Measurements from ENCODE around the gene CHMP4B. TPM values are rescaled to one million over a fixed set of nuclear protein-coding genes. Genes with fewer than 3 reads are reported as not detected.

Gene CHMP4B
- total and polyA plus RNA-seq, 2 donors, result 39.9 to 130 TPM

- Histone ChIP-seq H3K4me1 (ENCODE audit: control insufficient read depth in 2 of 2, insufficient read depth in 2 of 2, low read length in 2 of 2) (peaks cover 43 to 62% of the 10 kb centered on the region in 2 donors), H3K27ac (ENCODE audit: low read depth in 1 of 2, low read length in 1 of 2) (peak overlapping the region; percentile 78 to 84), H3K9me3 (ENCODE audit: control insufficient read depth in 2 of 2, insufficient read depth in 1 of 2, low read length in 1 of 2) (peaks cover 0 to 3% of the 10 kb centered on the region in 2 donors), H3K27me3 (ENCODE audit: control insufficient read depth in 2 of 2, insufficient read depth in 1 of 2, low read length in 1 of 2) (no peaks in the 10 kb centered on the region), H3K4me3 (ENCODE audit: low read length in 2 of 2) (no peak overlapping the region), H3K36me3 (ENCODE audit: control insufficient read depth in 2 of 2, insufficient read depth in 2 of 2, low read length in 1 of 2) (peaks cover 15 to 39% of the 10 kb centered on the region in 2 donors)
- DNase-seq (ENCODE audit: low read depth in 6 of 9, low spot score in 9 of 9), result no peak
- 88% methylated on average over 13 of the region's 13 CpGs for WGBS
These were observed 46.8 kb downstream of the CHMP4B start for GRCh38 chr20:33857722-33858563.

GRCh38 chr20:33858666-33859065, 47.5 kb downstream of the CHMP4B start:
- H3K36me3 ChIP-seq (ENCODE audit: control insufficient read depth in 2 of 2, insufficient read depth in 2 of 2, low read length in 1 of 2), result peaks cover 15 to 35% of the 10 kb centered on the region in 2 donors
- peak overlapping the region; percentile 78 to 84 for H3K27ac ChIP-seq (ENCODE audit: low read depth in 1 of 2, low read length in 1 of 2)
- no peaks in the 10 kb centered on the region for H3K27me3 ChIP-seq (ENCODE audit: control insufficient read depth in 2 of 2, insufficient read depth in 1 of 2, low read length in 1 of 2)
- peaks cover 0 to 3% of the 10 kb centered on the region in 2 donors for H3K9me3 ChIP-seq (ENCODE audit: control insufficient read depth in 2 of 2, insufficient read depth in 1 of 2, low read length in 1 of 2)
- 66% methylated on average over 4 of the region's 4 CpGs for WGBS
- peak in 1 of 9 donors; percentile 67 for DNase-seq (ENCODE audit: low read depth in 6 of 9, low spot score in 9 of 9)
- H3K4me3 ChIP-seq (ENCODE audit: low read length in 2 of 2), result no peak overlapping the region
- H3K4me1 ChIP-seq (ENCODE audit: control insufficient read depth in 2 of 2, insufficient read depth in 2 of 2, low read length in 2 of 2), result peaks cover 37 to 59% of the 10 kb centered on the region in 2 donors

GRCh38 chr20:33859157-33859695, 48.1 kb downstream of the CHMP4B start:
- H3K27ac ChIP-seq (ENCODE audit: low read depth in 1 of 2, low read length in 1 of 2), result peak overlapping the region; percentile 78 to 84

GRCh38 chr20:33859751-33860150, 48.6 kb downstream of the CHMP4B start:
- DNase-seq (ENCODE audit: low read depth in 6 of 9, low spot score in 9 of 9), result no peak
- Histone ChIP-seq H3K4me1 (ENCODE audit: control insufficient read depth in 2 of 2, insufficient read depth in 2 of 2, low read length in 2 of 2) (peaks cover 26 to 48% of the 10 kb centered on the region in 2 donors), H3K27me3 (ENCODE audit: control insufficient read depth in 2 of 2, insufficient read depth in 1 of 2, low read length in 1 of 2) (no peaks in the 10 kb centered on the region), H3K4me3 (ENCODE audit: low read length in 2 of 2) (no peak overlapping the region), H3K27ac (ENCODE audit: low read depth in 1 of 2, low read length in 1 of 2) (peak overlapping the region; percentile 78 to 84), H3K36me3 (ENCODE audit: control insufficient read depth in 2 of 2, insufficient read depth in 2 of 2, low read length in 1 of 2) (peaks cover 11 to 25% of the 10 kb centered on the region in 2 donors), H3K9me3 (ENCODE audit: control insufficient read depth in 2 of 2, insufficient read depth in 1 of 2, low read length in 1 of 2) (peaks cover 0 to 3% of the 10 kb centered on the region in 2 donors)
- 88% methylated on average over 3 of the region's 3 CpGs for WGBS

More at GRCh38 chr20:33859157-33859695, 48.1 kb downstream of the CHMP4B start:
- WGBS, result 35% methylated on average over 12 of the region's 12 CpGs
- Histone ChIP-seq H3K4me1 (ENCODE audit: control insufficient read depth in 2 of 2, insufficient read depth in 2 of 2, low read length in 2 of 2) (peaks cover 31 to 53% of the 10 kb centered on the region in 2 donors), H3K4me3 (ENCODE audit: low read length in 2 of 2) (no peak overlapping the region), H3K36me3 (ENCODE audit: control insufficient read depth in 2 of 2, insufficient read depth in 2 of 2, low read length in 1 of 2) (peaks cover 15 to 30% of the 10 kb centered on the region in 2 donors), H3K9me3 (ENCODE audit: control insufficient read depth in 2 of 2, insufficient read depth in 1 of 2, low read length in 1 of 2) (peaks cover 0 to 3% of the 10 kb centered on the region in 2 donors), H3K27me3 (ENCODE audit: control insufficient read depth in 2 of 2, insufficient read depth in 1 of 2, low read length in 1 of 2) (no peaks in the 10 kb centered on the region)
- DNase-seq (ENCODE audit: low read depth in 6 of 9, low spot score in 9 of 9), result peak in 4 of 9 donors; percentile 60 to 83 (median 62)

- H3K27me3 ChIP-seq (ENCODE audit: control insufficient read depth in 2 of 2, insufficient read depth in 1 of 2, low read length in 1 of 2), result no peaks in the 10 kb centered on the region
- 97% methylated on average over 9 of the region's 9 CpGs for WGBS
- no peak overlapping the region for H3K27ac ChIP-seq (ENCODE audit: low read depth in 1 of 2, low read length in 1 of 2)
- H3K4me3 ChIP-seq (ENCODE audit: low read length in 2 of 2), result no peak overlapping the region
- peaks cover 0 to 3% of the 10 kb centered on the region in 2 donors for H3K9me3 ChIP-seq (ENCODE audit: control insufficient read depth in 2 of 2, insufficient read depth in 1 of 2, low read length in 1 of 2)
- no peak for DNase-seq (ENCODE audit: low read depth in 6 of 9, low spot score in 9 of 9)
- peaks cover 5 to 9% of the 10 kb centered on the region in 2 donors for H3K36me3 ChIP-seq (ENCODE audit: control insufficient read depth in 2 of 2, insufficient read depth in 2 of 2, low read length in 1 of 2)
- H3K4me1 ChIP-seq (ENCODE audit: control insufficient read depth in 2 of 2, insufficient read depth in 2 of 2, low read length in 2 of 2), result peaks cover 26 to 40% of the 10 kb centered on the region in 2 donors
These were observed 50.3 kb downstream of the CHMP4B start for GRCh38 chr20:33861458-33861857.

GRCh38 chr20:33862709-33863403, 51.7 kb downstream of the CHMP4B start:
- H3K36me3 ChIP-seq (ENCODE audit: control insufficient read depth in 2 of 2, insufficient read depth in 2 of 2, low read length in 1 of 2), result peaks cover 0 to under 1% of the 10 kb centered on the region in 2 donors
- peak in 2 of 9 donors; percentile 66 to 67 for DNase-seq (ENCODE audit: low read depth in 6 of 9, low spot score in 9 of 9)
- 30% methylated on average over 32 of the region's 32 CpGs for WGBS
- H3K9me3 ChIP-seq (ENCODE audit: control insufficient read depth in 2 of 2, insufficient read depth in 1 of 2, low read length in 1 of 2), result peaks cover 0 to 3% of the 10 kb centered on the region in 2 donors
- H3K4me1 ChIP-seq (ENCODE audit: control insufficient read depth in 2 of 2, insufficient read depth in 2 of 2, low read length in 2 of 2), result peaks cover 21 to 34% of the 10 kb centered on the region in 2 donors
- no peak overlapping the region for H3K27ac ChIP-seq (ENCODE audit: low read depth in 1 of 2, low read length in 1 of 2)
- no peaks in the 10 kb centered on the region for H3K27me3 ChIP-seq (ENCODE audit: control insufficient read depth in 2 of 2, insufficient read depth in 1 of 2, low read length in 1 of 2)
- no peak overlapping the region for H3K4me3 ChIP-seq (ENCODE audit: low read length in 2 of 2)

- Histone ChIP-seq H3K27ac (ENCODE audit: low read depth in 1 of 2, low read length in 1 of 2) (no peak overlapping the region), H3K27me3 (ENCODE audit: control insufficient read depth in 2 of 2, insufficient read depth in 1 of 2, low read length in 1 of 2) (no peaks in the 10 kb centered on the region), H3K9me3 (ENCODE audit: control insufficient read depth in 2 of 2, insufficient read depth in 1 of 2, low read length in 1 of 2) (peaks cover 0 to 3% of the 10 kb centered on the region in 2 donors), H3K4me3 (ENCODE audit: low read length in 2 of 2) (no peak overlapping the region), H3K4me1 (ENCODE audit: control insufficient read depth in 2 of 2, insufficient read depth in 2 of 2, low read length in 2 of 2) (peaks cover 14 to 26% of the 10 kb centered on the region in 2 donors), H3K36me3 (ENCODE audit: control insufficient read depth in 2 of 2, insufficient read depth in 2 of 2, low read length in 1 of 2) (no peaks in the 10 kb centered on the region)
- 98% methylated on average over 7 of the region's 7 CpGs for WGBS
- no peak for DNase-seq (ENCODE audit: low read depth in 6 of 9, low spot score in 9 of 9)
These were observed 52.5 kb downstream of the CHMP4B start for GRCh38 chr20:33863440-33864323.

- H3K27ac ChIP-seq (ENCODE audit: low read depth in 1 of 2, low read length in 1 of 2), result no peak overlapping the region
- 96% methylated on average over 15 of the region's 15 CpGs for WGBS
- H3K9me3 ChIP-seq (ENCODE audit: control insufficient read depth in 2 of 2, insufficient read depth in 1 of 2, low read length in 1 of 2), result peaks cover 0 to 3% of the 10 kb centered on the region in 2 donors
- no peak overlapping the region for H3K4me3 ChIP-seq (ENCODE audit: low read length in 2 of 2)
- no peak for DNase-seq (ENCODE audit: low read depth in 6 of 9, low spot score in 9 of 9)
- H3K27me3 ChIP-seq (ENCODE audit: control insufficient read depth in 2 of 2, insufficient read depth in 1 of 2, low read length in 1 of 2), result no peaks in the 10 kb centered on the region
- H3K36me3 ChIP-seq (ENCODE audit: control insufficient read depth in 2 of 2, insufficient read depth in 2 of 2, low read length in 1 of 2), result no peaks in the 10 kb centered on the region
- H3K4me1 ChIP-seq (ENCODE audit: control insufficient read depth in 2 of 2, insufficient read depth in 2 of 2, low read length in 2 of 2), result peaks cover 6 to 18% of the 10 kb centered on the region in 2 donors
These were observed 53.3 kb downstream of the CHMP4B start for GRCh38 chr20:33864324-33864963.
